ENCODE results near the gene MAN2A2. TPM values are rescaled to one million over a fixed set of nuclear protein-coding genes. Genes with fewer than 3 reads are reported as not detected.

The MAN2A2 gene
- 21.0 and 22.3 TPM in 2 replicates for polyA plus RNA-seq (2013)

- peak within 1 kb of the TSS; percentile 86 for H2AFZ ChIP-seq (ENCODE audit: insufficient read depth, low read length, poor library complexity)
- peaks cover 4% of the 10 kb centered on the region for H3K79me1 ChIP-seq (ENCODE audit: low read length)
- no peaks in the 10 kb centered on the region for H3K9me3 ChIP-seq (ENCODE audit: insufficient read depth, low read depth, low read length)
- peak within 1 kb of the TSS; percentile 95 for H4K12ac ChIP-seq (ENCODE audit: low read depth, low read length)
- peak within 1 kb of the TSS; percentile 86 for H3K4me3 ChIP-seq (ENCODE audit: low read depth, low read length)
- no peak within 1 kb of the TSS for H3K23ac ChIP-seq (ENCODE audit: low read length)
- peak within 1 kb of the TSS; percentile 98 for H4K8ac ChIP-seq (ENCODE audit: low read depth, low read length)
- H4K91ac ChIP-seq (ENCODE audit: low read depth, low read length): peak within 1 kb of the TSS; percentile 92
- peak within 1 kb of the TSS; percentile 94 for H2BK120ac ChIP-seq (ENCODE audit: insufficient read depth, low read length, poor library complexity)
- peak within 1 kb of the TSS; percentile 91 for H3K9ac ChIP-seq (ENCODE audit: low read length)
- peak within 1 kb of the TSS; percentile 83 for H3K27ac ChIP-seq (ENCODE audit: low read depth, low read length)
- no CpG with 5 or more reads among the region's 81 CpGs for WGBS (ENCODE audit: extremely low coverage, insufficient coverage, insufficient read length)
- peak within 1 kb of the TSS; percentile 42 for H3K4ac ChIP-seq (ENCODE audit: low read depth, low read length)
- DNase-seq: peak; percentile 64 to 72
- H2BK5ac ChIP-seq (ENCODE audit: low read depth, low read length, poor library complexity): peak within 1 kb of the TSS; percentile 79
- peaks cover 5 to 9% of the 10 kb centered on the region in 2 experiments for H3K4me1 ChIP-seq (ENCODE audit: control insufficient read depth in 1 of 2, insufficient read depth in 2 of 2, low read length in 2 of 2)
- peak within 1 kb of the TSS; percentile 87 for H3K18ac ChIP-seq (ENCODE audit: low read length)
- no peaks in the 10 kb centered on the region for H3K27me3 ChIP-seq (ENCODE audit: insufficient read depth, low read length)
- H3K14ac ChIP-seq (ENCODE audit: low read length): peak within 1 kb of the TSS; percentile 88
- H2AK5ac ChIP-seq (ENCODE audit: low read length): no peak within 1 kb of the TSS
- peaks cover 21 to 25% of the 10 kb centered on the region in 2 experiments for H3K36me3 ChIP-seq (ENCODE audit: control insufficient read depth in 1 of 2, insufficient read depth in 2 of 2, low read length in 2 of 2)
- peak within 1 kb of the TSS; percentile 90 for H2BK12ac ChIP-seq (ENCODE audit: low read length)
- H3K79me2 ChIP-seq (ENCODE audit: control insufficient read depth, insufficient read depth, low read length, poor library complexity): peaks cover 2% of the 10 kb centered on the region
- H3K4me2 ChIP-seq (ENCODE audit: low read length): peak within 1 kb of the TSS; percentile 82
These were observed at the start of gene MAN2A2 for GRCh38 chr15:90902840-90903732. Gene MAN2A2, plus strand, starts transcription at chr15:90903302. Its CDS starts 906 bp downstream, at chr15:90904208.

- Histone ChIP-seq H3K4me2 (ENCODE audit: low read length) (no peak overlapping the region), H3K4me3 (ENCODE audit: low read depth, low read length) (no peak overlapping the region), H3K9me3 (ENCODE audit: insufficient read depth, low read depth, low read length) (no peaks in the 10 kb centered on the region), H2BK120ac (ENCODE audit: insufficient read depth, low read length, poor library complexity) (no peak overlapping the region), H2AK5ac (ENCODE audit: low read length) (peak overlapping the region; percentile 39), H3K14ac (ENCODE audit: low read length) (no peak overlapping the region), H3K27me3 (ENCODE audit: insufficient read depth, low read length) (no peaks in the 10 kb centered on the region), H2BK12ac (ENCODE audit: low read length) (no peak overlapping the region), H3K18ac (ENCODE audit: low read length) (no peak overlapping the region), H3K9ac (ENCODE audit: low read length) (no peak overlapping the region), H3K4ac (ENCODE audit: low read depth, low read length) (no peak overlapping the region), H3K23ac (ENCODE audit: low read length) (no peak overlapping the region), H4K91ac (ENCODE audit: low read depth, low read length) (no peak overlapping the region), H4K8ac (ENCODE audit: low read depth, low read length) (no peak overlapping the region), H3K79me1 (ENCODE audit: low read length) (peaks cover 3% of the 10 kb centered on the region), H2BK5ac (ENCODE audit: low read depth, low read length, poor library complexity) (no peak overlapping the region), H2AFZ (ENCODE audit: insufficient read depth, low read length, poor library complexity) (no peak overlapping the region), H3K4me1 (ENCODE audit: control insufficient read depth in 1 of 2, insufficient read depth in 2 of 2, low read length in 2 of 2) (peaks cover 16 to 18% of the 10 kb centered on the region in 2 experiments), H3K36me3 (ENCODE audit: control insufficient read depth in 1 of 2, insufficient read depth in 2 of 2, low read length in 2 of 2) (no peaks in the 10 kb centered on the region), H3K79me2 (ENCODE audit: control insufficient read depth, insufficient read depth, low read length, poor library complexity) (no peaks in the 10 kb centered on the region), H3K27ac (ENCODE audit: low read depth, low read length) (no peak overlapping the region), H4K12ac (ENCODE audit: low read depth, low read length) (no peak overlapping the region)
- WGBS (ENCODE audit: extremely low coverage, insufficient coverage, insufficient read length): no CpG with 5 or more reads among the region's 9 CpGs
- no peak for DNase-seq
These were observed 48.0 kb upstream of the MAN2A2 start for GRCh38 chr15:90855139-90855538.

GRCh38 chr15:90857337-90857736, 45.8 kb upstream of the MAN2A2 start:
- H3K18ac ChIP-seq (ENCODE audit: low read length): no peak overlapping the region
- no peak overlapping the region for H2AFZ ChIP-seq (ENCODE audit: insufficient read depth, low read length, poor library complexity)
- H3K36me3 ChIP-seq (ENCODE audit: control insufficient read depth in 1 of 2, insufficient read depth in 2 of 2, low read length in 2 of 2): no peaks in the 10 kb centered on the region
- no peak for DNase-seq
- no peak overlapping the region for H3K9ac ChIP-seq (ENCODE audit: low read length)
- no peak overlapping the region for H2BK5ac ChIP-seq (ENCODE audit: low read depth, low read length, poor library complexity)
- H3K4me2 ChIP-seq (ENCODE audit: low read length): no peak overlapping the region
- peak overlapping the region; percentile 28 for H2AK5ac ChIP-seq (ENCODE audit: low read length)
- H2BK12ac ChIP-seq (ENCODE audit: low read length): no peak overlapping the region
- H2BK120ac ChIP-seq (ENCODE audit: insufficient read depth, low read length, poor library complexity): no peak overlapping the region
- no peak overlapping the region for H3K27ac ChIP-seq (ENCODE audit: low read depth, low read length)
- H3K4ac ChIP-seq (ENCODE audit: low read depth, low read length): no peak overlapping the region
- no CpG with 5 or more reads among the region's 8 CpGs for WGBS (ENCODE audit: extremely low coverage, insufficient coverage, insufficient read length)
- no peaks in the 10 kb centered on the region for H3K27me3 ChIP-seq (ENCODE audit: insufficient read depth, low read length)
- peak overlapping the region; percentile 31 for H4K91ac ChIP-seq (ENCODE audit: low read depth, low read length)
- no peak overlapping the region for H3K14ac ChIP-seq (ENCODE audit: low read length)
- no peaks in the 10 kb centered on the region for H3K9me3 ChIP-seq (ENCODE audit: insufficient read depth, low read depth, low read length)
- no peak overlapping the region for H4K8ac ChIP-seq (ENCODE audit: low read depth, low read length)
- peaks cover 8% of the 10 kb centered on the region for H3K79me1 ChIP-seq (ENCODE audit: low read length)
- H4K12ac ChIP-seq (ENCODE audit: low read depth, low read length): no peak overlapping the region
- H3K79me2 ChIP-seq (ENCODE audit: control insufficient read depth, insufficient read depth, low read length, poor library complexity): no peaks in the 10 kb centered on the region
- H3K4me3 ChIP-seq (ENCODE audit: low read depth, low read length): no peak overlapping the region
- H3K4me1 ChIP-seq (ENCODE audit: control insufficient read depth in 1 of 2, insufficient read depth in 2 of 2, low read length in 2 of 2): peaks cover 19 to 21% of the 10 kb centered on the region in 2 experiments
- no peak overlapping the region for H3K23ac ChIP-seq (ENCODE audit: low read length)

- Histone ChIP-seq H3K9ac (ENCODE audit: low read length) (no peak overlapping the region), H2AK5ac (ENCODE audit: low read length) (peak overlapping the region; percentile 15), H4K8ac (ENCODE audit: low read depth, low read length) (no peak overlapping the region), H2BK5ac (ENCODE audit: low read depth, low read length, poor library complexity) (no peak overlapping the region), H3K27ac (ENCODE audit: low read depth, low read length) (no peak overlapping the region), H4K12ac (ENCODE audit: low read depth, low read length) (no peak overlapping the region), H3K4me1 (ENCODE audit: control insufficient read depth in 1 of 2, insufficient read depth in 2 of 2, low read length in 2 of 2) (peaks cover 19 to 21% of the 10 kb centered on the region in 2 experiments), H3K79me2 (ENCODE audit: control insufficient read depth, insufficient read depth, low read length, poor library complexity) (no peaks in the 10 kb centered on the region), H3K79me1 (ENCODE audit: low read length) (peaks cover 8% of the 10 kb centered on the region), H3K18ac (ENCODE audit: low read length) (no peak overlapping the region), H3K27me3 (ENCODE audit: insufficient read depth, low read length) (no peaks in the 10 kb centered on the region), H3K9me3 (ENCODE audit: insufficient read depth, low read depth, low read length) (no peaks in the 10 kb centered on the region), H3K36me3 (ENCODE audit: control insufficient read depth in 1 of 2, insufficient read depth in 2 of 2, low read length in 2 of 2) (no peaks in the 10 kb centered on the region), H3K4me2 (ENCODE audit: low read length) (no peak overlapping the region), H4K91ac (ENCODE audit: low read depth, low read length) (no peak overlapping the region), H2BK120ac (ENCODE audit: insufficient read depth, low read length, poor library complexity) (no peak overlapping the region), H3K4me3 (ENCODE audit: low read depth, low read length) (no peak overlapping the region), H2BK12ac (ENCODE audit: low read length) (peak overlapping the region; percentile 5), H3K23ac (ENCODE audit: low read length) (no peak overlapping the region), H3K14ac (ENCODE audit: low read length) (peak overlapping the region; percentile 35), H2AFZ (ENCODE audit: insufficient read depth, low read length, poor library complexity) (no peak overlapping the region), H3K4ac (ENCODE audit: low read depth, low read length) (no peak overlapping the region)
- WGBS (ENCODE audit: extremely low coverage, insufficient coverage, insufficient read length): no CpG with 5 or more reads among the region's 8 CpGs
- DNase-seq: no peak
These were observed 45.1 kb upstream of the MAN2A2 start for GRCh38 chr15:90857883-90858443.
